ENCODE results near the gene MMP25.

Gene MMP25

GRCh38 chr16:3045758-3046640, at the start of gene MMP25:
Gene MMP25 (plus strand): TSS chr16:3046561. CDS start chr16:3046918, 357 bp downstream.
- H3K27me3 Mint-ChIP-seq = peaks cover 22% of the 10 kb centered on the region
- no peaks in the 10 kb centered on the region for H3K9me3 Mint-ChIP-seq
- peaks cover 11% of the 10 kb centered on the region for H3K4me1 Mint-ChIP-seq
- H3K4me3 Mint-ChIP-seq = peak within 1 kb of the TSS; percentile 79
- H3K27ac Mint-ChIP-seq = no peak within 1 kb of the TSS
- H3K36me3 Mint-ChIP-seq = no peaks in the 10 kb centered on the region

GRCh38 chr16:2999929-3000328, 46.4 kb upstream of the MMP25 start:
- H3K4me1 Mint-ChIP-seq = no peaks in the 10 kb centered on the region
- peak overlapping the region; percentile 70 for H3K27ac Mint-ChIP-seq
- H3K9me3 Mint-ChIP-seq = no peaks in the 10 kb centered on the region
- H3K27me3 Mint-ChIP-seq = peaks cover under 1% of the 10 kb centered on the region
- no peak overlapping the region for H3K4me3 Mint-ChIP-seq
- no peaks in the 10 kb centered on the region for H3K36me3 Mint-ChIP-seq

- H3K4me3 Mint-ChIP-seq = no peak overlapping the region
- H3K4me1 Mint-ChIP-seq = no peaks in the 10 kb centered on the region
- H3K27ac Mint-ChIP-seq = no peak overlapping the region
- H3K36me3 Mint-ChIP-seq = no peaks in the 10 kb centered on the region
- H3K9me3 Mint-ChIP-seq = no peaks in the 10 kb centered on the region
- peaks cover 1% of the 10 kb centered on the region for H3K27me3 Mint-ChIP-seq
Observed at GRCh38 chr16:3000540-3000939, 45.8 kb upstream of the MMP25 start.

GRCh38 chr16:3001316-3001715, 45.0 kb upstream of the MMP25 start:
- H3K9me3 Mint-ChIP-seq = no peaks in the 10 kb centered on the region
- no peak overlapping the region for H3K4me3 Mint-ChIP-seq
- no peaks in the 10 kb centered on the region for H3K36me3 Mint-ChIP-seq
- H3K27me3 Mint-ChIP-seq = peaks cover 2% of the 10 kb centered on the region
- no peak overlapping the region for H3K27ac Mint-ChIP-seq
- no peaks in the 10 kb centered on the region for H3K4me1 Mint-ChIP-seq

GRCh38 chr16:3003582-3004270, 42.6 kb upstream of the MMP25 start:
- no peaks in the 10 kb centered on the region for H3K36me3 Mint-ChIP-seq
- H3K27me3 Mint-ChIP-seq = peaks cover 3% of the 10 kb centered on the region
- peak overlapping the region; percentile 65 for H3K27ac Mint-ChIP-seq
- no peaks in the 10 kb centered on the region for H3K9me3 Mint-ChIP-seq
- peak overlapping the region; percentile 78 for H3K4me3 Mint-ChIP-seq
- peaks cover 23% of the 10 kb centered on the region for H3K4me1 Mint-ChIP-seq

GRCh38 chr16:3004319-3004718, 42.0 kb upstream of the MMP25 start:
- H3K27me3 Mint-ChIP-seq = peaks cover 3% of the 10 kb centered on the region
- no peaks in the 10 kb centered on the region for H3K9me3 Mint-ChIP-seq
- no peaks in the 10 kb centered on the region for H3K36me3 Mint-ChIP-seq
- H3K27ac Mint-ChIP-seq = no peak overlapping the region
- H3K4me1 Mint-ChIP-seq = peaks cover 24% of the 10 kb centered on the region
- H3K4me3 Mint-ChIP-seq = no peak overlapping the region

GRCh38 chr16:3004781-3005284, 41.5 kb upstream of the MMP25 start:
- H3K27ac Mint-ChIP-seq = no peak overlapping the region
- H3K4me1 Mint-ChIP-seq = peaks cover 24% of the 10 kb centered on the region
- peak overlapping the region; percentile 47 for H3K4me3 Mint-ChIP-seq
- peaks cover 3% of the 10 kb centered on the region for H3K27me3 Mint-ChIP-seq
- H3K9me3 Mint-ChIP-seq = no peaks in the 10 kb centered on the region
- H3K36me3 Mint-ChIP-seq = no peaks in the 10 kb centered on the region

- H3K4me1 Mint-ChIP-seq = peaks cover 24% of the 10 kb centered on the region
- peak overlapping the region; percentile 69 for H3K4me3 Mint-ChIP-seq
- no peaks in the 10 kb centered on the region for H3K36me3 Mint-ChIP-seq
- H3K27me3 Mint-ChIP-seq = peaks cover 3% of the 10 kb centered on the region
- no peak overlapping the region for H3K27ac Mint-ChIP-seq
- no peaks in the 10 kb centered on the region for H3K9me3 Mint-ChIP-seq
Observed at GRCh38 chr16:3007059-3007956, 39.1 kb upstream of the MMP25 start.

GRCh38 chr16:3007957-3008689, 38.2 kb upstream of the MMP25 start:
- Mint-ChIP-seq H3K36me3 (no peaks in the 10 kb centered on the region), H3K27me3 (peaks cover 3% of the 10 kb centered on the region), H3K4me1 (peaks cover 24% of the 10 kb centered on the region), H3K9me3 (no peaks in the 10 kb centered on the region), H3K4me3 (peak overlapping the region; percentile 69), H3K27ac (peak overlapping the region; percentile 68)

GRCh38 chr16:3008690-3009037, 37.7 kb upstream of the MMP25 start:
- H3K36me3 Mint-ChIP-seq = no peaks in the 10 kb centered on the region
- H3K27me3 Mint-ChIP-seq = peaks cover 3% of the 10 kb centered on the region
- no peak overlapping the region for H3K4me3 Mint-ChIP-seq
- H3K4me1 Mint-ChIP-seq = peaks cover 24% of the 10 kb centered on the region
- no peaks in the 10 kb centered on the region for H3K9me3 Mint-ChIP-seq
- no peak overlapping the region for H3K27ac Mint-ChIP-seq

GRCh38 chr16:3009568-3010390, 36.6 kb upstream of the MMP25 start:
- Mint-ChIP-seq H3K36me3 (no peaks in the 10 kb centered on the region), H3K27me3 (peaks cover 3% of the 10 kb centered on the region), H3K4me3 (no peak overlapping the region), H3K9me3 (no peaks in the 10 kb centered on the region), H3K4me1 (peaks cover 24% of the 10 kb centered on the region), H3K27ac (no peak overlapping the region)

GRCh38 chr16:3010510-3010909, 35.9 kb upstream of the MMP25 start:
- peaks cover 24% of the 10 kb centered on the region for H3K4me1 Mint-ChIP-seq
- H3K36me3 Mint-ChIP-seq = no peaks in the 10 kb centered on the region
- peaks cover 2% of the 10 kb centered on the region for H3K27me3 Mint-ChIP-seq
- H3K4me3 Mint-ChIP-seq = no peak overlapping the region
- H3K27ac Mint-ChIP-seq = no peak overlapping the region
- H3K9me3 Mint-ChIP-seq = no peaks in the 10 kb centered on the region

GRCh38 chr16:3012246-3012645, 34.1 kb upstream of the MMP25 start:
- Mint-ChIP-seq H3K4me1 (peaks cover 16% of the 10 kb centered on the region), H3K27ac (no peak overlapping the region), H3K4me3 (no peak overlapping the region), H3K36me3 (no peaks in the 10 kb centered on the region), H3K9me3 (no peaks in the 10 kb centered on the region), H3K27me3 (peaks cover 2% of the 10 kb centered on the region)

- Mint-ChIP-seq H3K27ac (no peak within 1 kb of the TSS), H3K9me3 (no peaks in the 10 kb centered on the region), H3K27me3 (peaks cover 2% of the 10 kb centered on the region), H3K4me1 (peaks cover 10% of the 10 kb centered on the region), H3K36me3 (no peaks in the 10 kb centered on the region), H3K4me3 (no peak within 1 kb of the TSS)
Observed at GRCh38 chr16:3012828-3013420, 33.4 kb upstream of the MMP25 start, which contains the start of gene CLDN9. Gene CLDN9 (plus strand): TSS chr16:3012923. CDS start chr16:3013363, 440 bp downstream.

Measured in activated naive CD4-positive, alpha-beta T cell treated with anti-CD3 and anti-CD28 coated beads, Interleukin-2, amount 50 U/mL, for 24 hours (primary cell).